ENCODE data around the gene NUDT6.
"Not testable (repeated sequence)": the region's sequence is repeated elsewhere in the genome, so short reads cannot be mapped to it uniquely, and the experiment has no call there.

Gene NUDT6

GRCh38 chr4:122921971-122922876, at the start of gene NUDT6:
Gene NUDT6, minus strand, starts transcription at chr4:122922597. Its CDS starts 25 bp downstream, at chr4:122922572.
- FAIRE-seq: peak; percentile 73

- no peak for FAIRE-seq
Observed at GRCh38 chr4:122968227-122968812, 45.9 kb upstream of the NUDT6 start.

GRCh38 chr4:122967231-122967630, 44.8 kb upstream of the NUDT6 start:
- no peak for FAIRE-seq

GRCh38 chr4:122966201-122966600, 43.8 kb upstream of the NUDT6 start:
- no peak for FAIRE-seq

- no peak for FAIRE-seq
Observed at GRCh38 chr4:122963216-122963615, 40.8 kb upstream of the NUDT6 start.

- FAIRE-seq: no peak
Observed at GRCh38 chr4:122960611-122961000, 38.2 kb upstream of the NUDT6 start.

- FAIRE-seq: no peak
Observed at GRCh38 chr4:122959981-122960610, 37.7 kb upstream of the NUDT6 start.

- FAIRE-seq: no peak
Observed at GRCh38 chr4:122959441-122959840, 37.0 kb upstream of the NUDT6 start.

GRCh38 chr4:122958505-122958904, 36.1 kb upstream of the NUDT6 start:
- no peak for FAIRE-seq

GRCh38 chr4:122953924-122954323, 31.5 kb upstream of the NUDT6 start:
- no peak for FAIRE-seq

GRCh38 chr4:122952028-122952427, 29.6 kb upstream of the NUDT6 start:
- FAIRE-seq: no peak

- FAIRE-seq: no peak
Observed at GRCh38 chr4:122948671-122949070, 26.3 kb upstream of the NUDT6 start.

- no peak for FAIRE-seq
Observed at GRCh38 chr4:122946142-122946541, 23.7 kb upstream of the NUDT6 start.

- FAIRE-seq: not testable (repeated sequence)
Observed at GRCh38 chr4:122945136-122945535, 22.7 kb upstream of the NUDT6 start.

- no peak for FAIRE-seq
Observed at GRCh38 chr4:122932763-122933162, 10.4 kb upstream of the NUDT6 start.

- peak; percentile 98 for FAIRE-seq
Observed at GRCh38 chr4:122930862-122931261, 8.5 kb upstream of the NUDT6 start.

- FAIRE-seq: no peak
Observed at GRCh38 chr4:122928930-122929329, 6.5 kb upstream of the NUDT6 start.

GRCh38 chr4:122922877-122923511, 597 bp upstream of the NUDT6 start:
- peak; percentile 94 for FAIRE-seq

- no peak for FAIRE-seq
Observed at GRCh38 chr4:122921300-122921699, 1.1 kb downstream of the NUDT6 start.

GRCh38 chr4:122920473-122920872, 1.9 kb downstream of the NUDT6 start:
- no peak for FAIRE-seq

- peak; percentile 63 for FAIRE-seq
Observed at GRCh38 chr4:122917731-122918130, 4.7 kb downstream of the NUDT6 start.

- no peak for FAIRE-seq
Observed at GRCh38 chr4:122914938-122915337, 7.5 kb downstream of the NUDT6 start.

- peak; percentile 95 for FAIRE-seq
Observed at GRCh38 chr4:122914292-122914904, 8.0 kb downstream of the NUDT6 start.

All from G401.6 (cell line).